ENCODE measurements around the gene INSIG2.

GRCh38 chr2:118065921-118066511, 22.3 kb upstream of the INSIG2 start:
- TF ChIP-seq CTCF (IDR thresholded peaks at IDR 0.05) (no peak), POLR2A (IDR thresholded peaks at IDR 0.05) (no peak)
